UCSD-AML1 (cell line): ENCODE data around the gene TMC4.
"Not testable (repeated sequence)": the region's sequence is repeated elsewhere in the genome, so short reads cannot be mapped to it uniquely, and the experiment has no call there.

ENCODE experiments used
- DNase-seq: peaks from one replicate; lab custom pipeline; 2025; ENCODE audit not compliant: unreplicated experiment; lab: John Stamatoyannopoulos, UW

TMC4 gene

DNA sequence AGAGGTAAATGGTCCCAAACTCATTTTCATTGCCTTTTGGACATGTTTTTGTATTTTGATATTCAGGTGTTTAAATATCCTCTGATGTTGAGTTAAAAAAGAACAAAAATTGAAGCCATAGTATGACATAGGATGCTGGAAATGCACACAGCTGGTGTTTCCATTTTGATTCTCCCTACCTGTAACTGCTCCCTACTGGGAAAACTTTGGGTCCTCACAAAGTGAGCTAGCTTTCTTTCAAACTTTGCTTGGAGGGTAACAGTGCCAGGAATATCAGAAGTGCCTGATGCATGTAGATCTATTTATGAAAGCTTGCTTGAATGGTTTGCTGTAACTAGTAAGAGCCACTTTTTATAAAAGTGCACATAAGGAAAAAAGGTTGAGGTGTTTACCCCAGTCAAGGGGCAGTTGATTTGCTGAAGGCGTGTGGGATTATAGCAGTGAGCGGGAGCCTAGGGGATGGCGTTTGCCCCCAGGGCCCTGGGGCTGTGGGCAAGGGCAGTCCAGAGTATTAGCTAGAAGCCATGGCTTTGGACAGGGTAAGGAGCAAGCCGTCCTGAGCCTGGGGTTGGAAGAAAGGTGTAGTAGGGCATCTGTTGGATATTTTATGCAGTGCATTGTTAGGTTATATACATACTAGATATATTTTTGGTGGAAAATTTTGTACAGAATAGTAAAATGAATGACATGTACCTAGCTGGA, 32.0 kb upstream of the TMC4 start:
- no peak for DNase-seq

DNA sequence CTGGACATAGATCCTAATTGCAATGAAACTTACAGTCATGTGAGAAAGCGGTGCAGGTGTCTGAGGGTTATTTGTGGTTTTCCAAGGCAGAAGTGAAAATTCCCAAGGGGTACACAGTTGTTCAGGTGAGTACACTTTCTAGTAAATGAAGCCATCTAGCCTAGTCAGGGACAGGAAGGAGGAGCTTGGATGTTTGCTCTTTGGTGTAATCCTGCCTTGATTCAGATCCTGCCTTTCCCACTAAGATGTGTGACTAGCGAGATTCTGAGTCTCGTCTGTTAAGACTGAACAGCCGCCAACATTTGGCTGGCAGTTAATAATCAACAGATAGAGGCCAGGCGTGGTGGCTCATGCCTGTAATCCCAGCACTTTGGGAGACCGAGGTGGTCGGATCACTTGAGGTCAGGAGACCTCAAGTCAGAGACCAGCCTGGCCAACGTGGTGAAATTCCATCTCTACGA, 30.2 kb upstream of the TMC4 start:
- no peak for DNase-seq

- DNase-seq, result no peak
These were observed 29.0 kb upstream of the TMC4 start for GRCh38 chr19:54201980-54202379.

GRCh38 chr19:54201172-54201701, 28.3 kb upstream of the TMC4 start:
- DNase-seq, result no peak

- DNase-seq, result no peak
These were observed 26.4 kb upstream of the TMC4 start for GRCh38 chr19:54199401-54199800.

GRCh38 chr19:54197121-54197520, 24.2 kb upstream of the TMC4 start:
- DNase-seq, result no peak

DNA sequence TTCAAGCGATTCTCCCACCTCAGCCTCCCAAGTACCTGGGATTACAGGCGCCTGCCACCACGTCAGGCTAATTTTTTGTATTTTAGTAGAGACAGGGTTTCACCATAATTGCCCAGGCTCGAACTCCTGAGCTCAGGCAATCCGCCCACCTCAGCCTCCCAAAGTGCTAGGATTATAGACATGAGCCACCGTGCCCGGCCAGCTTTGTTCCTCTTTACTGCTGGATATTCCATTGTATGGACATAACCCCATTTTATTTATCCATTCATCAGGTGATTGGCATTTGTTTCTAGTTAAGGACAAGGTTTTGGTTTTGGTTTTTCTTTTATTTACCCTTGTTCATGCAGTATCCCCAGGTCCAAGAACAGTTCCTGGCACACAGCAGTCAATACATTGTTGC, 23.6 kb upstream of the TMC4 start:
- no peak for DNase-seq

DNA sequence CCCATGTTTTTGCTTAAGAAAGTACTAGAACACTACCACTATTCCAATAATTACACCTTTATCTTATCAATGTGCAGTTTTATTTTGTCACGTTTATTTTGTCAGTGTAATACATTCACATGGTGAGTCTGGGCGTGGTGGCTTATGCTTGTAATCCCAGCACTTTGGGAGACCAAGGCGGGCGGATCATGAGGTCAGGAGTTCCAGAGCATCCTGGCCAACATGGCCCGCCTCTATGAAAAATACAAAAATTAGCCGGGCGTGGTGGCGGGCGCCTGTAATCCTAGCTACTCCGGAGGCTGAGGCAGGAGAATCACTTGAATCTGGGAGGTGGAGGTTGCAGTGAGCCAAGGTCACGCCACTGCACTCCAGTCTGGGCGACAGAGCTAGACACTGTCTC, 21.5 kb upstream of the TMC4 start:
- DNase-seq, result not testable (repeated sequence)

DNA sequence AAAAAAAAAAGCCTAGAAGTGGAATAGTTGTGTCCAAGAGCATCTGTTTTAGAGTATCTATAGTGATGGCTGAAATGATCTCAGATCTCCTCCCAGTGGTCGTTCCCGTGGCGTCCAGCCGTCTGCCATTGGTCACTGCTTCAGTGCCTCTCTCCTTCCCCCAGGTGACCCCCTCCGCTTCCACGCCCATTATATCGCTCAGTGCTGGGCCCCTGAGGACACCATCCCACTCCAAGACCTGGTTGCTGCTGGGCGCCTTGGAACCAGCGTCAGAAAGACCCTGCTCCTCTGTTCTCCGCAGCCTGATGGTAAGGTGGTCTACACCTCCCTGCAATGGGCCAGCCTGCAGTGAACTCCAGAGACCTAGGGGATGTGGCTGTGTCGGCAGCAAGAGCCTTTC, 20.1 kb upstream of the TMC4 start:
- DNase-seq, result no peak

GRCh38 chr19:54191811-54192453, 19.0 kb upstream of the TMC4 start:
- DNase-seq, result no peak

- peak; percentile 95 for DNase-seq
These were observed 18.3 kb upstream of the TMC4 start, which contains the start of gene TSEN34 for GRCh38 chr19:54191011-54191810. TSS of gene TSEN34 (plus strand) at chr19:54191308. CDS start at chr19:54191365, 57 bp downstream.

DNA sequence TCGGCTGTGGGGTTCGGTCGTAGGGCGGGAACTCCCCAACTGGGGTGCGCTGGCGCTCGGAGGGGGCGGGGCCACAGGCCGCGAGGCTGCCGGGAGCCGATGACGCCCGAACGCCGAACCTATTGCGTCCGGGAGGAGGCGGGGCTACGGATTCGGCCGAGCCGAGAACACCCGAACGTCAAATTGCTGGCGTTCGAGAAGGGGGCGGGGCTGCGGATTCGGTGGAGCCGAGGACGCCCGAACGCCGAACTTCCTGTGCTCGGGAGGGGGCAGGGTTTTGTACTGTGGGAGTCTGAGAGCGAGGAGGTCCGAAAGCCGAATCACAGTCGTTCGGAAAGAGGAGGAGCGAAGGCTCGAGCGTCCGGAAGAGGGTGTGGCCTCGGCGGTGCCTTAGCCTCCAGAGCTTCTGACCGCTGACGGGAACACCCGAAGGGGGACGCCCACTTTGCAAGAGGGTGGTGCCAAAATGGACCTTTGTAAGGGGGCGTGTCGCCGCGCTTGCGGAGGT, 17.6 kb upstream of the TMC4 start:
- peak; percentile 100 for DNase-seq

GRCh38 chr19:54189735-54190502, 17.0 kb upstream of the TMC4 start:
- DNase-seq, result peak; percentile 100

DNA sequence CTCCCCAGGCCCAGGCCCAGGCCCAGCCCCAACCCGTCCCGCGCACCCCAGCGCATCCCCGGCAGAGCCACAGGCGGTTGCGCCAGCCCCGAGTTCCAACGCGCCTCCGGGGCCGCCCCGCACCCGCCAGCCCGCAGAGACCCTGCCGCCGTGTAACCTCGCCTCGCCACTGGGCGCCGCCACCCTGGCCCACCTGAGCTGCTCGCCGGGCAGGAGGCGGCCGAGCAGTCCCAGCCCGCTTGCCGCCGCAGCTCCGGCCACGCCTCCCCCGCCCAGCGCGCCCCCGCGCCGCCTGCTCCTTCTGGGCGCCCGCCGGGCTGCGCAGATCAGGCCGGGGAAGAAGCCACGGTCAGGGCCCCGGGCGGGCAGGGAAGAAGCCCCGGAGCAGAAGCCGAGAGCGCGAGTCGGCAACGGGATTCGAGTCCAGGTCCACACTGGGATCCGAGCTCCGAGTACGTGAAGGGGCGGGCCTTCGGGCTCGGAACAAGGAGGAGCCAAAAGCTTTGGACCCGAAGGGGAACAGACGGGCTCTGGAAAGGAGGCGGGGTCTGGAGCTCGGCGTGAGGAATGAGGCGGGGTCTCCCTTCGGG, 16.3 kb upstream of the TMC4 start, which contains the start of gene MBOAT7:
Gene MBOAT7, minus strand, starts transcription at position 436 of the 590 bp plus-strand sequence. CDS start 1,072 bp downstream, outside the sequence.
- DNase-seq, result no peak

DNA sequence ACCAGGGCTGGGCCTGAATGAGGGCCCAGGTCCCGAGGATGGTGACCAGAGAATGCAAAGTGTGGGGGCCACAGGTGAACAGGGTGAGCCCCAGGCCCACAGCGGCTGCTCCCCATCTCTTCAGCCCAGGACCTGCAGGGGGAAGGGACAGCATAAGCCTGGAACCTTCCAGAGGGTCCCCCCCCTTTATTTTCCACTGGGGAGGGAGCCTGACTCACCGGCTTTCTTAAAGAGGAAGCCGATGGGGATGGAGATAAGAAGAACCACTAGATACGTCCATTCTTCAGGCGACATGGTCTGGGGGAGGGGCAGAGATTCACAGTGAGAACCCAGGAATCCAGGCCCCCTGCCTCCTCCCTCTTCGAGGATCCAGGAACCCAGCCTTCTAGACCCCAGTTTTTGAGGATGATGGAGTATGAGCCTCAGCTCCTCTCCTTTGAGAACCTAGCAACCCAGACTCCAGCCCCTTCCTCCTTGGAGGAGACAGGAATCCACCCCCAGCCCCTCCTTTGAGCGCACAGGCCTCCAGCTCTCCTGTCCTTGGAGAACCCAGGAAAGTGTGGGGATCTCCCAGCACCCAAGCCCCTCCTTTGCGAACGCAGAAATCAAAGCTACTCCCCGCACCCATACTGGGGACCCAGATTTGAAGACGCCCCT, 15.4 kb upstream of the TMC4 start:
- peak; percentile 74 for DNase-seq

GRCh38 chr19:54186934-54187381, 14.0 kb upstream of the TMC4 start:
- DNase-seq, result no peak

DNA sequence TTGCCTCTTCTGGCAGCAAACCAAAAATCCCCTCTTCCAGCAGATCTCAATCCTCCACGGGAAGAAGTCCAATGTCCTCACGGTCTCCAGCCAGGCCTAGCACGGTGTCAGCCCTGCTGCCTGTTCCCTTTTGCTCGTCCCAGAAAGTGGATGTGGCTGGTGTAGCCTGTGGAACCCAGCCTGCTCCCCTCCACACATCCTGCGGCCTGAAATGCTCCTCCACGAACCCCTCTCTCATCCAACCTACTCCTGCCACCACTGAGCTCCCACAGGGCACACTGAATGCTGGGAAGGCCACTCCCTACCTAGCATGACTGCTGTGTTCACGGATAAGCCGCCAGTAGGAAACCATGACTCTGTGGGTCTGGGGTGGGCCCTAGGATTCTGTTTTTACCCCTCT, 13.4 kb upstream of the TMC4 start:
- no peak for DNase-seq

GRCh38 chr19:54183431-54183830, 10.5 kb upstream of the TMC4 start:
- DNase-seq, result no peak

GRCh38 chr19:54181894-54182293, 8.9 kb upstream of the TMC4 start:
- DNase-seq, result not testable (repeated sequence)
